ENCODE results near the gene NXT1.

Gene NXT1

DNA sequence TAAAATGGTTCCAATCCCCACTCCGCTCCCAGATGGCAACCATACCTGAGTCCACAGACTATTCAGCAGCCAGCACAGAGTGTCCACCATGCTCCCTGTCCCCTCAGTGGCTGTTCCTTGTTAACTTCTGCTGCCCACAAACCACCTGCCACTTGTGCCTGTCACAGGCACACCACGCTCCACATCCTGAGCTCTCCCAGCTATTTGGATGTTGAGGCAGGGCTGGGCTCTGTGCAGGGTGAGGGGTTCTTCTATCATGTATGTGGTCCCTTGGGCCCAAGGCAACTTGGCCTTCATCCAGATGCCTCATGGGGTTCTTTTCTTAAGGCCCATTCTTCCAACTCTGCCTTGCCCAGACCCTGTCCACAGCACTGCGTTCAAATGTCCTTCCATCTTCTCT, 34.0 kb upstream of the NXT1 start:
- H3K4me1 Mint-ChIP-seq: no peaks in the 10 kb centered on the region
- H3K27ac Mint-ChIP-seq: no peak overlapping the region
- H3K36me3 Mint-ChIP-seq: peaks cover 9% of the 10 kb centered on the region
- H3K9me3 Mint-ChIP-seq: no peaks in the 10 kb centered on the region
- peaks cover 2% of the 10 kb centered on the region for H3K27me3 Mint-ChIP-seq
- no peak overlapping the region for H3K4me3 Mint-ChIP-seq
- no peak for ATAC-seq

DNA sequence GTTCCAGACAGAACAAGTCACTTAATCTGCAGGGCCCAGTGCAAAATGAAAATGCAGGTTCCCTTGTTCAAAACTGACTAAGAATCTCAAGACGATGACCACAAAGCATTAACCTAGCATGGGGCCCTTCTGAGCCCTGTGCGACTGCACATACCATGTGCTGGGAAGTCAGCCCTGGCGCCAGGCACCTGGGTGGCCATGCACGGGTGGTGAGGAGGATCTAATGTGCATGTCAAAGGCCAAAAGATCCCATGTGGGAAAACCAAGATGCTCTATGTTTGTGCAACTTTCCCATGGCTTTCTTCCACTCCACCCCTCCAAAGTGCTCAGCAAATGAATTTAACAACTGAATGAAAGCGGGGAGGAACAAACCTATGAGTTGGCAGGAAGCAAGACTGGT, 33.5 kb upstream of the NXT1 start:
- Mint-ChIP-seq H3K27ac (no peak overlapping the region), H3K4me1 (no peaks in the 10 kb centered on the region), H3K4me3 (no peak overlapping the region)

DNA sequence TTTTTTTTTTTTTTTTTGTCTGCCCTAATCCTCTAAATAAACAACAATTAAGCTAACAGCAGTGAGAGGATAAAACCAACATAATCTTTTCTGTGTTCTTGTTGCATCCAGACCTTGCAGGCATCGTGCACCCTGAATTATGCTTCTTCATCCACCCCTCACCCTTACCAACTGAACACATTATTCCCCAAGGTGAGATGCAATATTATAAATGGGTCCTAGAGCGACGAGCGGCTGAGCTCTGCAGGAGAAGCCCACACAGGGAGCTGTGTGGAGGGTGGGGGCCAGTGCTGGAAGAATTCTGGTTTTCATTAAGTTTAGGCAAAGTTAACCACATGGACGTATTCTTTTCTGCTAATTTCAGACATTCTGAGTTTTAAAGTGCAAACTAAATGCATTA, 32.2 kb upstream of the NXT1 start:
- Mint-ChIP-seq H3K36me3 (peaks cover 9% of the 10 kb centered on the region), H3K9me3 (no peaks in the 10 kb centered on the region), H3K27me3 (no peaks in the 10 kb centered on the region), H3K4me3 (no peak overlapping the region), H3K4me1 (no peaks in the 10 kb centered on the region), H3K27ac (no peak overlapping the region)
- no peak for ATAC-seq

More for the DNA sequence above, 33.5 kb upstream of the NXT1 start:
- H3K9me3 Mint-ChIP-seq: no peaks in the 10 kb centered on the region
- no peak for ATAC-seq
- H3K36me3 Mint-ChIP-seq: peaks cover 9% of the 10 kb centered on the region
- H3K27me3 Mint-ChIP-seq: no peaks in the 10 kb centered on the region

DNA sequence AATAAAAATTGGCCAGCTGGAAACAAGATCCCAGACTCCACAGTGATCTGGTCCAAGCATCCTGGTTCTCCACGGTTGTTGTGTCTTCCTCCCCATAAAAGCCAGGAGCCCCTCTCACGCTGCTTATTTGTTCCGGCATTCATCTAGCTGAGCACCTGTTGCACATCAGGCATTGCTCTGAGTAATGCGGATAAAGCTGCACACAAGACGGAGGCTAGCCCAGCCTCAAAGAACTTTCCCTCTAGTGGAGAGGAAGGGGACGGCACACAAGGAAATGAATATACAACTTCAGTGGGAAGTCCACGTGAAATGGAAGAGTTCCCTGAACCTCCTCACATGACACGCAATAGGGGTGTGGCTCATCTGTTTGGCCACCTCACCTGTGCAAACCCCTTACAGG, 30.3 kb upstream of the NXT1 start:
- no peaks in the 10 kb centered on the region for H3K4me1 Mint-ChIP-seq
- H3K9me3 Mint-ChIP-seq: no peaks in the 10 kb centered on the region
- H3K27ac Mint-ChIP-seq: no peak overlapping the region
- peaks cover 9% of the 10 kb centered on the region for H3K36me3 Mint-ChIP-seq
- no peaks in the 10 kb centered on the region for H3K27me3 Mint-ChIP-seq
- no peak for ATAC-seq
- H3K4me3 Mint-ChIP-seq: no peak overlapping the region

DNA sequence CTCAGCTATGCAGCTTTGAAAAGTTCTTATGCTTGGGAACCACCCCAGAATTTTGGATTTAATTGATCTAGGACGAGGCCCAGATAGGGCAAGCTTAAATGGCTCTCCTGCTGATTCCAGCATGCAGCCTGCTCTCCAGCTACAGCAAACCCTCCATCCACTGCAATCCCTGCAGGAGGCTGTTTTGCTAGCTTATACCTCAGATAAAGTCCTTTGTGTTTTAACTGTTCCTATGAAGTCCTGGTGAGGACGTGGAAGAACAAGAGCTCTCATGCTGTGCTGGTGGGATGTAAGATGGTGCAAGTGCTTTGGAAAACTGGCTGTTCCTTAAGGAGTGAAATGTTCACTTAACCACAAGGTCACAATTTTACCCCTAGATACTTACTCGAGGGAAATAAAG, 25.5 kb upstream of the NXT1 start:
- Mint-ChIP-seq H3K4me3 (no peak overlapping the region), H3K36me3 (peaks cover 14% of the 10 kb centered on the region), H3K9me3 (no peaks in the 10 kb centered on the region), H3K27me3 (no peaks in the 10 kb centered on the region), H3K4me1 (no peaks in the 10 kb centered on the region), H3K27ac (no peak overlapping the region)
- ATAC-seq: no peak

DNA sequence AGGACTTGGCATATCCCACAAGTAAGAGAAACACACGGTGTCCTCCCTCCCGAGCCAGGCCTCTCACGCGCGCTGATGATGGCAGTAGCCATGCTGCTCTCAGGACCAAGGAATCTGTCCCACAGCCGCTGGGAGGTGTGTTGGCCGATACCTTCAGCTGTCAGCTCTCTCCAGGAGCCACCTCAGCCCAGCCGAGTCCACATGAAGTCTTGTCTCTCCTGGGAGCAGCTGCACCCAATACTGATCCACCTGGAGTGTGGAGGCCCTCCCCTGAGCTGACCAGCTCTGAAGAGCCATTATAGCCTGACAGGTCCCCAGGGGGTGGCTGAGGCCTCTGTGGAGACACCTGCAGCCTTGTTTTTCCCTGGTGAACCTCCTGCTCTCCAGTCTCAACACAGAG, 23.8 kb upstream of the NXT1 start:
- H3K4me1 Mint-ChIP-seq: peaks cover 8% of the 10 kb centered on the region
- H3K36me3 Mint-ChIP-seq: peaks cover 8% of the 10 kb centered on the region
- no peak overlapping the region for H3K4me3 Mint-ChIP-seq
- H3K27ac Mint-ChIP-seq: no peak overlapping the region
- no peaks in the 10 kb centered on the region for H3K9me3 Mint-ChIP-seq
- no peak for ATAC-seq
- H3K27me3 Mint-ChIP-seq: no peaks in the 10 kb centered on the region

DNA sequence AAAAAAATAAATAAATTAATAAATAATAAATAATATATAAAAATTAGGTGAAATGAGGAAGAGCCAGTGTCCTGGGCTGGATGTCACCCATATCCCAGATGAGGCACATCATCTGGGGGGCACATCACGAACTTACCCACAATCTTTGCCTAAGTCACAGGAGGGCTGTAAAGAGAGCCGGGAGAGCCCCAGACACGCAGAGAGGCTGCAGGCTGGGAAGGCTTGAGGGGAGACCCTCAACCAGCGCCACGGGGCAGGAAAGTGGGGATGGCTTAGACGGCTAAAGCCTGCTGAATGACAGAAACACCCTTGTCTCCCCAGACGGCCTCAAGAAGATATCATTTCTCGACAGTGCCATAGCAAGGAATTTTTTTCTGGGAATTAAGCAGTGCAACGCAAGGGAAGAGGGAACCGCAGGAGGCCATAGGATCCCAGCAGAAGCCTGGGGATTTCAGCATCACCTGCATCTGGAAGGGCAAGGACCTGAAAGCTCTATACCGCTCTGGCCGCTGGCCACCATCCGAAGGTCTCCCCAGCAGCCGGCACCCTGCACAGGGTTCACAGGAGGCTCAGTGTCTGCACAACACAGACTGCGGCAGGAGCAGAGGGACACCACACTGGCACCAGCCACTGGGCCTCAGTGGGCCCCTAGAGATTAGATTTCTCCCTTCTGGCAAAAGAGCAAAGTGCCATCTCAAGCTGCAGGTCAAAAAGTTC, 22.8 kb upstream of the NXT1 start:
- Mint-ChIP-seq H3K36me3 (peaks cover 8% of the 10 kb centered on the region), H3K27ac (no peak overlapping the region), H3K4me1 (peaks cover 17% of the 10 kb centered on the region), H3K4me3 (no peak overlapping the region), H3K9me3 (no peaks in the 10 kb centered on the region), H3K27me3 (no peaks in the 10 kb centered on the region)
- no peak for ATAC-seq

DNA sequence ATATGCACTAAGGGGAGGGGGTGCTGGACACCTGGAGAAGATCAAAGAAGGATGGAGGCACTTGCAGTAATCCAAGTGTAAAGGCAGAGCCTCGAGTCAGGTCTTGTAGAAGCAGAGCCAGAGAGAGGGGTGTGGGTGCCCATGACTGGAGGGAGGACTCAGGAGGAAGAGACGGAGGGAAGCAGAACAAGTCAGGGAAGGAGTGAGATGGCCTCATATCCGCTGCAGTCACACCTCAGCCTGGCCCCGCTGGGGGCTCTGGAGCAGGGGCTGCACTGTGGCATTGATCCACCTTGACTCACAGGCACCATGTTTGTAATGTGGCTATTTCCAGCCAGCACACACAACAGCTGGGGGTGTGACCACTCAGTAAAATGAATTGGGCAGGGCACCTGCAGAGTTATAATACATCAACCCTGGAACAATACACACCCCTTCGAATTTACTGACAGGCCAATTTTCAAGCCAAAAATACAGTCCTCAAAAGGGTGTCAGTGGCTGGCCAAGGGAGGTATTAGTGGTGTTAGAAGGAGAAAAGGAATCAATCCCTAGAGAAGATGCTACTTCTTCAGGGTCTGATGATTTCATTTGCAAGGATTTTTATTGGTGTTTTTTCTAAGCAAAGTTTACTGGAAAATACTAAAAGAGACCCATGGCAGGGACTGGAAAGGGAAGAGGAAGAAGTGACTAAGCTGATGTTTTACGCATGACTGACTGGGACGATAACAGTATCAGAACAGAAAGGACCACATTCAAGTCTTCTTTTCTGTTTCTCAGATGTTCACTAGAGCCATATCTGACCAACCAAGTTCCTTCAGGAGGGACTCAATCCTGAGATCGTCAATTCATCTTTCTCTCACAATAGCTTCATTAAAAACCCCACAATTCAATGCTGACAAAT, 18.9 kb upstream of the NXT1 start:
- Mint-ChIP-seq H3K9me3 (no peaks in the 10 kb centered on the region), H3K36me3 (peaks cover 8% of the 10 kb centered on the region), H3K4me1 (peaks cover 31% of the 10 kb centered on the region)

DNA sequence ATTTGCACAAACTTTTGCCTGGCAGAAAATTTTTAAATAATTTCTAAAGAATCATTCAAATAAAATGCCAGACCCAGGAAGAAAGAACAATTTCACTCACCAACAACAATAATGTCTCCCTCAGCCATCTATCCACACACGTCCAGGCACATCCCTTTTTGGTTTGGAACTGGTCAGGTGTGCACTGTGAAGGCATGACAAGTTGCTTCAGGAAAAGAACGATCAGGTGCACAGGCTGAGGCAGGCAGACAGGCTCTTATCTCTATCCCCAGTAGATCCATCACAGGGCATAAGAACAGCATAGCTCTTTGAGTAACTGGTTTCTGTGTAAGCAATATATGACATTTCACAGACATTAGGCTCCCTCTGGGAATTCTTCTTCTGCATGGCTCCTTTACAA, 18.1 kb upstream of the NXT1 start:
- peaks cover 31% of the 10 kb centered on the region for H3K4me1 Mint-ChIP-seq
- H3K4me3 Mint-ChIP-seq: no peak overlapping the region
- no peak for ATAC-seq
- H3K27ac Mint-ChIP-seq: peak overlapping the region; percentile 60
- no peaks in the 10 kb centered on the region for H3K9me3 Mint-ChIP-seq
- no peaks in the 10 kb centered on the region for H3K27me3 Mint-ChIP-seq
- peaks cover 8% of the 10 kb centered on the region for H3K36me3 Mint-ChIP-seq

More for the DNA sequence above, 18.9 kb upstream of the NXT1 start:
- no peak overlapping the region for H3K4me3 Mint-ChIP-seq
- H3K27me3 Mint-ChIP-seq: no peaks in the 10 kb centered on the region
- ATAC-seq: no peak
- peak overlapping the region; percentile 60 for H3K27ac Mint-ChIP-seq

DNA sequence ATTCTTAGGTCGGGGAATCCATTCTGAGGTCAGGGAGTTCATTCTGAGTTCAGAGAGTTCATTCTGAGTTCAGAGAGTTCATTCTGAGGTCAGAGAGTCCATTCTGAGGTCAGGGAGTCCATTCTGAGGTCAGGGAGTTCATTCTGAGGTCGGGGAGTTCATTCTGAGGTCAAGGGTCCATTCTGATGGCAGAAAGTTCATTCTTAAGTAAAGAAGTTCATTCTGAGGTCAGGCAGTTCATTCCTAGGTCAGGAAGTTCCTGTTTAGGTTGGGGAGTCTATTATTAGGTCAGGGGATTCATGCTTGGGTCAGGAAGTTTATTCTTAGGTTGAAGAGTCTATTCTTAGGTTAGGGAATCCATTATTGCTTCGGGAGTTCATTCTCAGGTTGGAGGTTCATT, 16.5 kb upstream of the NXT1 start:
- H3K9me3 Mint-ChIP-seq: no peaks in the 10 kb centered on the region
- H3K27me3 Mint-ChIP-seq: no peaks in the 10 kb centered on the region
- no peak overlapping the region for H3K27ac Mint-ChIP-seq
- no peak overlapping the region for H3K4me3 Mint-ChIP-seq
- ATAC-seq: no peak
- peaks cover 8% of the 10 kb centered on the region for H3K36me3 Mint-ChIP-seq
- H3K4me1 Mint-ChIP-seq: peaks cover 31% of the 10 kb centered on the region

DNA sequence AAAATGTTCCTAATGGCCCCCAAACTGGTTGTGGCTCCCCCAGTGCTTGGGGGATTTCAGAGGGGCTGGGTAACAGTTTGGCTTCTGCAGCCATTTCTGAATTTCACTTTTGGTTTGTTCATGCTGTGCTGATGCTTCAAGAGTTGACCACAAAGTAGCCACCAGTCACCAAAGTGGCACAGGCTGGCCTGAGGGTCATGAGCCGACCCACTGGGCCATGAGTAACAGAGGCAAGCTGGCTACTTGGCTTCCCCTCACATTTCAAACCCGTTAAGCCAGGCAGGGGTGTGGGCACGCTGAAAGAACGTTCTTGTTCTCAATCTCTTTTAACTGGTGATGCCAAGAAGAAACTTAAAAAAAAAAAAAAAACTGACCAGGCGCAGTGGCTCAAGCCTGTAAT, 15.1 kb upstream of the NXT1 start:
- Mint-ChIP-seq H3K4me1 (peaks cover 31% of the 10 kb centered on the region), H3K4me3 (no peak overlapping the region), H3K36me3 (no peaks in the 10 kb centered on the region), H3K27ac (no peak overlapping the region), H3K27me3 (no peaks in the 10 kb centered on the region), H3K9me3 (no peaks in the 10 kb centered on the region)
- no peak for ATAC-seq

DNA sequence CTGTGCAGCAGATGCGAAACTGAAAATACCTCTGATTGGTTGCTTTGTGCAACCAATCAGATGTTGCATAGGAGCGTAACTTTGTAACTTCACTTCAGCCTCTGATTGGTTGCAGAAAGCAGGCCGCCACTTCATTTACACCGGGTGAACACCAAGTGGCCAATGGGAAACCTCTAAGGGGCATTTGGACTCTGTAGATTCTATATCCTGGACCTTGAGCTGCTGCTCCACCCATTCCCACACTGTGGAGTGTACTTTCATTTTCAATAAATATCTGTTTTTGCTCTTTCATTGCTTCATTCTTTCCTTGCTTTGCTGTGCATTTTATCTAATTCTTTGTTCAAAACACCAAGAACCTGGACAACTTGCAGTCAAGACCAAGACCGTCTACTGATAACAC, 14.1 kb upstream of the NXT1 start:
- H3K36me3 Mint-ChIP-seq: no peaks in the 10 kb centered on the region
- H3K27ac Mint-ChIP-seq: no peak overlapping the region
- no peaks in the 10 kb centered on the region for H3K27me3 Mint-ChIP-seq
- no peak overlapping the region for H3K4me3 Mint-ChIP-seq
- peaks cover 27% of the 10 kb centered on the region for H3K4me1 Mint-ChIP-seq
- ATAC-seq: no peak
- no peaks in the 10 kb centered on the region for H3K9me3 Mint-ChIP-seq

DNA sequence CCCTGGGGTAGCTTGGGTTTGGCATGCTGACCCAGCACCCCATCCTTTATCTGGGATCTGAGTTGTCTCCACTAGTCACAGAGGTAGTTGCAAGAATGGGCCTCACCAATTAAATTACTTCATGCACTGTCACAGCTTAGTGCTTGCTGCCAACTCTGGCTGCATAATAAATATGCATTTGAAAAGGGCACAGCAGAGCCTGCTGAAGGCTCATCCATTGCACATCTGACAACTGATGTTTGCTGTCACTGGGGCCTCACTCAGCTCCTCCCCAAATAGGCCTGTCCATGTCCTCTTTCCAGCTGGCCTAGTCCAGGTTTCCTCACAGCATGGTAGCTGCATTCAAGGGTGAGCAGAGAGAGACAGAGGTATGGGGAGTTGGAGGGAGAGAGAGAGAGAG, 13.3 kb upstream of the NXT1 start:
- Mint-ChIP-seq H3K9me3 (no peaks in the 10 kb centered on the region), H3K27ac (no peak overlapping the region), H3K36me3 (no peaks in the 10 kb centered on the region), H3K27me3 (no peaks in the 10 kb centered on the region), H3K4me1 (peaks cover 19% of the 10 kb centered on the region), H3K4me3 (no peak overlapping the region)
- no peak for ATAC-seq

DNA sequence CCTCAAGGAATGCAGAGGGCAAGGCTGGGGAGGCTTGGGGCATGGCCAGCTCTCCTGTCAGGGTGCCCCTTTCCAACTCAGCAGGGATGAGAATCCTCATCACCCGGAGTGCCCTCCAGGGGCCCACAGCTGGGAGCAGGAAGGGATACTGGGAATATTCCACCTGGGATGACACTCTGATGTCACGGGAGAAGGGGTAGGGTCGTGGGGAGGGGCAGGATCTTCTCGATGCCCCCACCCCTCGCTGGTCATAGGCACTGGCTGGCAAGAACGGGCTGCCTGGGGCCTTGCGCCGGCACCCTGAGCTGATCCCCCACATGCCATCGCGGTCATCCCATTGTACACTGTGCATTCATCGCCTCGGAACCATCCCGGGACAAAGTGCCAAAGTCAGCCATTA, 10.6 kb upstream of the NXT1 start:
- Mint-ChIP-seq H3K9me3 (no peaks in the 10 kb centered on the region), H3K4me3 (no peak overlapping the region), H3K36me3 (no peaks in the 10 kb centered on the region), H3K4me1 (no peaks in the 10 kb centered on the region), H3K27me3 (no peaks in the 10 kb centered on the region), H3K27ac (no peak overlapping the region)
- ATAC-seq: no peak

DNA sequence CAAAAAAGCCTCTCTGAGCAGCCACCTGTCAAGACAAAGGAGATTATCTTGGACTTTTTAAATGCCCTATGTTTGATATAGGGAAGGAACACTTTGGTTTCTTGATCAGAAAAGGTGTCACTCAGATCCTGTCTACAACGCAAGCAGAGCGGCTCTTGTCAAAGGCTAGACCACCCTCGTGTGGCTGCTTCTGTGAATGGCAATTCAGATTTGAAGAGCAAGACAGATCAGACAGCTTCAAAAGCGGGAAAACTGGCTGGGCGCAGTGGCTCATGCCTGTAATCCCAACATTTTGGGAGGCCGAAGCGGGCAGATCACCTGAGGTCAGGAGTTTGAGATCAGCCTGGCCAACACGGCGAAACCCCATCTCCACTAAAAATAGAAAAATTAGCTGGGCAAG, 10.1 kb upstream of the NXT1 start:
- Mint-ChIP-seq H3K27me3 (no peaks in the 10 kb centered on the region), H3K36me3 (no peaks in the 10 kb centered on the region), H3K9me3 (no peaks in the 10 kb centered on the region), H3K4me3 (no peak overlapping the region), H3K4me1 (no peaks in the 10 kb centered on the region), H3K27ac (no peak overlapping the region)
- peak; percentile 47 for ATAC-seq

DNA sequence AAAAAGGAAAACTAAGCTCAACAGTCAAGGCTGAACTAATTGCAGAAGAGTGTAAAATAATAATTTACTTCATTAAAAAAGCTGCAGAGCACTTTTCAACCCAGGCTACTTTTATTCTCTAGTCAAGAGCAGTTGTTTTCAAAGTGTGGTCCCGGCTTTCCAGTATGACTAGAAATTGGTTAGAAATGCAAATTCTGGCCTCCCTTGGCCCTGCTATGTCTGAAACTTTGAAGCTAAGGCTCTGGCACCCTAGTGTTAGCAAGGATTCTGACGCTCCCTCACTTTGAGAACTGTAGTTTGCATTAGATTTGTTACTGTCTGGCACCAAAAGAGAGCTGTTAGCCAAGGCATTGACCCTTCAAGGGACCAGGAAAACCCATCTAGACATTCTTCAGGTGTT, 9.5 kb upstream of the NXT1 start:
- Mint-ChIP-seq H3K27ac (no peak overlapping the region), H3K27me3 (no peaks in the 10 kb centered on the region), H3K9me3 (no peaks in the 10 kb centered on the region), H3K36me3 (no peaks in the 10 kb centered on the region), H3K4me3 (no peak overlapping the region), H3K4me1 (no peaks in the 10 kb centered on the region)
- no peak for ATAC-seq
